Measurements from ENCODE around the gene ERI3. TPM values are rescaled to one million over a fixed set of nuclear protein-coding genes. Genes with fewer than 3 reads are reported as not detected.

ERI3 gene
- polyA plus RNA-seq, 2 donors: 15.1 to 26.1 TPM

DNA sequence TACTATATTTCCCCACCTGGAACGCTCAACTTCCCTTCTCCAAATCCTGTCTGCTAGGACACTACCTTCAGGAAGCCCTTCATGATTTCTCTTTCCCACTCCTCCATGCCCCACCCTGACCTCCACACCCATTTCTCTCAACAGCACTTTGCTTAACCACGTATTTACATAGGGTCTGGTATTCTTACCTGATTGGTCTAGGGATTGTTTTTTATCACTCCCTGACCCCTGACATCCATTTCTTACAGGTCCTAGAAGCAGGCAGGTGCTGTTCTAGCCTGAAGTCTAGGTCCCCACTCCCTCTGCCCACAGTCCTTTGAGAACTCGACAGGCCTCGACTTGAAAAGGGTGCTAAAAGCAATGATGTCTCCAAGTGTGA, 94.3 kb downstream of the ERI3 start:
- no peak overlapping the region for H3K4me3 ChIP-seq (ENCODE audit: low read depth in 1 of 2, low read length in 2 of 2)
- H3K4me1 ChIP-seq (ENCODE audit: control insufficient read depth in 2 of 2, insufficient read depth in 2 of 2, low read length in 1 of 2): peaks cover 2 to 13% of the 10 kb centered on the region in 2 donors
- no peaks in the 10 kb centered on the region for H3K9me3 ChIP-seq (ENCODE audit: control insufficient read depth in 2 of 2, insufficient read depth in 1 of 2, low read depth in 1 of 2, low read length in 1 of 2)
- H3K27me3 ChIP-seq (ENCODE audit: control insufficient read depth in 1 of 2, insufficient read depth in 2 of 2, low read length in 2 of 2): no peaks in the 10 kb centered on the region
- H3K36me3 ChIP-seq (ENCODE audit: control insufficient read depth in 2 of 2, insufficient read depth in 2 of 2, low read length in 1 of 2): peaks cover 0 to 12% of the 10 kb centered on the region in 2 donors
- H3K27ac ChIP-seq (ENCODE audit: low read depth in 2 of 2, low read length in 1 of 2): no peak overlapping the region
- whole genome bisulfite sequencing, 2 donors: 56 to 67% methylated on average over 4 of the region's 4 CpGs

DNA sequence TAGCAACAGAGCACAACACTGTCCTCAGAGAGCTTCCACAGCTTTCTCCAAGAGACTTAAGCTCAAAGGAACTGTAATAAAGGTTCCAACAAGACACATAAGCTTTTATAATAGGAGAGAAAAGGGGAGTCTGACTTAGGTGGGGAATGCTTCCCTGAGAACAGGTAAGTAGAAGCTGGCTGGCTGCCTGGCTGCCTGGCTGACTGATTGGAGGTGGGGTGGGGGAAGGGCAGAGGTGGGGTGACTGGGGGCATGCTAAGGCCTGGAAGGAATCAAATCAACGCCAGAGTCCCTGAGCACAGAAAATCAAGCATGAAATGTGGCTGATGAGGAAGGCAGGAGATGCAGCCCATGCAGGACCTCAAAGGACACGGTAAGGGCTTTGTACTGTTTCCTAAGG, 96.0 kb downstream of the ERI3 start:
- H3K27ac ChIP-seq (ENCODE audit: low read depth in 2 of 2, low read length in 1 of 2): no peak overlapping the region
- 82 to 89% methylated on average over 2 of the region's 2 CpGs for WGBS, 2 donors

DNA sequence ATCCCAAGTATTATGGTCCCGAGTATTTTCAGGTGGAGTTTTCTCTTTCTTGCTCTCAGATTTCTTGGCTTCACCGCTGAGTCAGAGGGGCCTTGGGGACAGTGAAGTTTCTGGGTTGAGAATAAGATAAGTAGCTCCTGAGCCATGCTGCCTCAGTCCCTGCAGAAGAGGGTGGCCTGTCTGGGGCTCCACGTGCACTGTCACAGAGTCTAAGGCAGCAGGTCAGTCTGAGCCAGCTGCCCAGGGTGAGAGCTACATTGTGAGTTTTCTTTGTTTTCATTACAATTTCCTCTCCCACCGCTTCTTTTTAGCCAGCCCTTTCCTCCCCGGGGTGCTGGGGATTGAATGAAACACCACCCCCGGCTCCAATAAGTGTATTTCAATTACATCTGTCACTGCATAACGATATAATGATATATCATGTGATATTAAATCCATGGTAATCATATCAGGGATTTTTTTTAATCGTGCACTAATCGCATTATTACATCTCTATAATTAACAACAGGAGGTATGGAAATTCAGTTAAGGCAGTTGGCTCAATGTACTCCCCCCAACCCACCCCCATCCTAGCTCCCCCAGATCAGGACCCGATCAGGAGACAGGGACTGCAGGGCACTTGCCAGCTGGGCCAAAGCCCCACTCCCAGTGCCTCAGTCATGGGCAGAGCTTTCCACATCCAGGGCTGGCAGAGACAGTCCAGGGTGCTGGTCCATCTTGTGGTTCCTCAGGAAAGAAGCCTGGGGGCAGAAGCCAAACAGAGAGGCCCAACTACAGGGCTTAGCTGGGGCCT, 98.1 kb downstream of the ERI3 start:
- Histone ChIP-seq H3K27me3 (ENCODE audit: control insufficient read depth in 1 of 2, insufficient read depth in 2 of 2, low read length in 2 of 2) (no peaks in the 10 kb centered on the region), H3K27ac (ENCODE audit: low read depth in 2 of 2, low read length in 1 of 2) (no peak overlapping the region), H3K4me3 (ENCODE audit: low read depth in 1 of 2, low read length in 2 of 2) (no peak overlapping the region), H3K36me3 (ENCODE audit: control insufficient read depth in 2 of 2, insufficient read depth in 2 of 2, low read length in 1 of 2) (peaks cover 0 to 10% of the 10 kb centered on the region in 2 donors), H3K9me3 (ENCODE audit: control insufficient read depth in 2 of 2, insufficient read depth in 1 of 2, low read depth in 1 of 2, low read length in 1 of 2) (no peaks in the 10 kb centered on the region), H3K4me1 (ENCODE audit: control insufficient read depth in 2 of 2, insufficient read depth in 2 of 2, low read length in 1 of 2) (peaks cover 0 to 10% of the 10 kb centered on the region in 2 donors)
- 89 to 90% methylated on average over 10 of the region's 10 CpGs for WGBS, 2 donors

More for the DNA sequence above, 96.0 kb downstream of the ERI3 start:
- no peaks in the 10 kb centered on the region for H3K27me3 ChIP-seq (ENCODE audit: control insufficient read depth in 1 of 2, insufficient read depth in 2 of 2, low read length in 2 of 2)
- H3K36me3 ChIP-seq (ENCODE audit: control insufficient read depth in 2 of 2, insufficient read depth in 2 of 2, low read length in 1 of 2): peaks cover 0 to 10% of the 10 kb centered on the region in 2 donors
- H3K4me3 ChIP-seq (ENCODE audit: low read depth in 1 of 2, low read length in 2 of 2): no peak overlapping the region
- no peaks in the 10 kb centered on the region for H3K9me3 ChIP-seq (ENCODE audit: control insufficient read depth in 2 of 2, insufficient read depth in 1 of 2, low read depth in 1 of 2, low read length in 1 of 2)
- peaks cover 2 to 13% of the 10 kb centered on the region in 2 donors for H3K4me1 ChIP-seq (ENCODE audit: control insufficient read depth in 2 of 2, insufficient read depth in 2 of 2, low read length in 1 of 2)

DNA sequence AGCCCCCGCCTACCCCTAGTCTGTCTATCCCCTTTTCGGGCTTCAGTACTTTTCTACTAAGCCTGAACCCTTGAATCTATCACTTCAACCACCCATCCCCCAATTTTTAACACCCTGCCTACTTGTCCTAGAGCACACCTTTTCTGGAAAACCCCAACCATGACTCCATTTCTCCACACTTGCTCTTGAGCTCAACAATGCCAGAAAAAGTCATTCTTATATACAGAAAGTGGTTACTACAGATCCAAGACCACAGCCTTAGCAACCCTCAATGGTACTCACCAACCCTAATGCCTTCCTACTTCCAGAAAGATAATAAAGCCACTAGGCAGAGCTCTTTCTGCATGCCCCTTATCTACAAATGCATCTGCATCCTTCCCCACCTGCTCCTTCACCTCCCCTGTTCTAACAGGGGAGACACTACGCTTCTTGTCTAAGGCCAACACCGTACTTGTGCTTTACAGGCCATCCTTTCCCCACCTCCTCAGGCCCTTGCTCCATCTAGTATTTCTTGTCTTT, 100.6 kb downstream of the ERI3 start:
- 90 to 97% methylated on average over 4 of the region's 4 CpGs for WGBS, 2 donors
- Histone ChIP-seq H3K9me3 (ENCODE audit: control insufficient read depth in 2 of 2, insufficient read depth in 1 of 2, low read depth in 1 of 2, low read length in 1 of 2) (no peaks in the 10 kb centered on the region), H3K27me3 (ENCODE audit: control insufficient read depth in 1 of 2, insufficient read depth in 2 of 2, low read length in 2 of 2) (no peaks in the 10 kb centered on the region), H3K27ac (ENCODE audit: low read depth in 2 of 2, low read length in 1 of 2) (no peak overlapping the region), H3K36me3 (ENCODE audit: control insufficient read depth in 2 of 2, insufficient read depth in 2 of 2, low read length in 1 of 2) (peaks cover 1 to 15% of the 10 kb centered on the region in 2 donors), H3K4me3 (ENCODE audit: low read depth in 1 of 2, low read length in 2 of 2) (no peak overlapping the region), H3K4me1 (ENCODE audit: control insufficient read depth in 2 of 2, insufficient read depth in 2 of 2, low read length in 1 of 2) (peaks cover 0 to 2% of the 10 kb centered on the region in 2 donors)

DNA sequence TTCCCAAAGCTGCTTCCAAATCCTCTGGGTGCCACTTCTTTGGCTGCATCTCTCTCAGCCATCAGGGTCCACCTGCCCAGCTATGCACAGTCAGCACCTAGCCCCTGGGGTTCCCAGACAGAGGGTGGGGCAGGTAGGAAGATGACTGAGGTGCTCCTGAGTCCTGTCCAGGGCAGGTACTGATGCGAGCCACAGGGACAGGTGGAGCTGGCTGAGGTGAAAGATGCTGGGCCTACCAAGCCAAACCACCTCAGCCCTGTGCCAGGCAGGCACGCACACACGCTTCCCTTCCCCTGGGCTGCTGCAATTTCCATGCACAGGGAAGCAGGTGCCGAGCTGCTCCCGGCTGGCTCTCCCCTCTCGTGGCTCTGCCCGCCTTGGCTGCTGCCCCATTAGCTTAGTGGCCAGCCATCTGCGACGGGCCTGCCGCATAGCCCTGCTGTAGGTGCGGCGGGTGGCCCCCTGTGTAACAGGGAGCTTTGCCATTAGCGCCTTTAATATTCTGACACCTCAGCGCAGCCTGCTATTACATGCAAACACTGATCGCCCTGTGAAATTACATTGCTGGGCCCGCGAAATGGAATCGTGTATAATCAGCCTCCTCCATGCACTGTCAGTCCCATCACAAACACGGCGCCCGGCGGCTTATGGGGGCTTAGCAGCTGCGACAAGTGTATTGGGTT, 102.9 kb downstream of the ERI3 start:
- WGBS, 2 donors: 95 to 96% methylated on average over 23 of the region's 23 CpGs
- no peak overlapping the region for H3K27ac ChIP-seq (ENCODE audit: low read depth in 2 of 2, low read length in 1 of 2)
- H3K4me1 ChIP-seq (ENCODE audit: control insufficient read depth in 2 of 2, insufficient read depth in 2 of 2, low read length in 1 of 2): peaks cover 0 to 4% of the 10 kb centered on the region in 2 donors
- H3K27me3 ChIP-seq (ENCODE audit: control insufficient read depth in 1 of 2, insufficient read depth in 2 of 2, low read length in 2 of 2): no peaks in the 10 kb centered on the region
- H3K36me3 ChIP-seq (ENCODE audit: control insufficient read depth in 2 of 2, insufficient read depth in 2 of 2, low read length in 1 of 2): peaks cover 3 to 15% of the 10 kb centered on the region in 2 donors
- H3K4me3 ChIP-seq (ENCODE audit: low read depth in 1 of 2, low read length in 2 of 2): no peak overlapping the region
- H3K9me3 ChIP-seq (ENCODE audit: control insufficient read depth in 2 of 2, insufficient read depth in 1 of 2, low read depth in 1 of 2, low read length in 1 of 2): no peaks in the 10 kb centered on the region

DNA sequence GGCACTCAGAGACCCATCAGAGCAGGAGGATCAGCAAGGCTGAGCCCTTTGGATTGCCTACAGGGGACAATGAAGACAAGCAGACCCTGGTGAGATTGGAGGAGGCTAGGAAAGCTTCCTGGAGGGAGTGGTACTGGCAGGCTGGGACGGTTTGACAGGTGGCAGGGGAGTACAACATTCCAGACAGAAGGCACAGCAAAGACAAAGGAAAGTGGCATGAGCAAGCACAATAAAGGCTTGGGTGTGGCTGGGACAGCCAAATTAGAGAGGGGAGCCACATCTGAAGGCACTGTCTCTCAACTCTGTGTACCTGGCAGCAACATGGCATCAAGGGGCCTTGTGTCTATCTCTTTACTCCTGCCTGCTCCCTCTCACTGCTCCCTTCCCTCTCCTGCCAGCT, 103.6 kb downstream of the ERI3 start:
- WGBS, 2 donors: 62 to 81% methylated on average over 1 of the region's 1 CpG
- H3K4me3 ChIP-seq (ENCODE audit: low read depth in 1 of 2, low read length in 2 of 2): no peak overlapping the region
- H3K9me3 ChIP-seq (ENCODE audit: control insufficient read depth in 2 of 2, insufficient read depth in 1 of 2, low read depth in 1 of 2, low read length in 1 of 2): no peaks in the 10 kb centered on the region

DNA sequence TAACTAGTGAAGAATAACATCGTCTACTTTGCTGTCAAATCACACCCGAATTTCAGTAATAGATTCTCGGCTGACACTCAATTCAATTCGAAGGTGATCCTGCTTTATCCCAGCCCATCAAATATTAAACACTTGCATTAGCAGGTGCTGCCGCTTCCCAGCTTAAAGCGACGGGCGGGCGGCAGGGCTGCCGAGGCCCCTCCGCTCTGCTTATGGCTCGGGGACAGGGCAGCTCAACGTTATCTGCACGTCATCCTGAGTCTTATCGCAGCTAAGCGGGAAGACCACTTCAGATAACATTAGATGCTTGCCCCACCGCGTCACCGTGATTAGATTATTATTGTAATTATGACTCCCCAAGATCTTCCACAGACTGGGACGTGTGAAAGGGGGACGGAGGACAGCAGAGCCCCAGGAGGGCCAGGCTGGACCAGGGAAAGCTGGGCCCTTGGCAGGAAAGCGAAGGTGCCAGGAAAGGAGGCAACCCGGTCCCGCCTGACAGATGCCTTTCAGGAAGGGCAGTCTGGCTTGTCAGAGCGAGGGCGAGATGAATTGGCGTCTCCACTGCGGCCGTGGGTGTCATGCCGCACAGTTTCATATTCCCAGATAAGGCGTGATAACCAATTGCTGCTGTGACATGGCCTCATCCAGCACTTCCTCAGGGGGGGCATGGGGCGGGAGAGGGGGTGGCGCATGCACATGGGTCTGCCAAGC, 104.8 kb downstream of the ERI3 start:
- Histone ChIP-seq H3K4me3 (ENCODE audit: low read depth in 1 of 2, low read length in 2 of 2) (no peak overlapping the region), H3K27me3 (ENCODE audit: control insufficient read depth in 1 of 2, insufficient read depth in 2 of 2, low read length in 2 of 2) (no peaks in the 10 kb centered on the region), H3K4me1 (ENCODE audit: control insufficient read depth in 2 of 2, insufficient read depth in 2 of 2, low read length in 1 of 2) (peaks cover 0 to 4% of the 10 kb centered on the region in 2 donors), H3K27ac (ENCODE audit: low read depth in 2 of 2, low read length in 1 of 2) (no peak overlapping the region), H3K36me3 (ENCODE audit: control insufficient read depth in 2 of 2, insufficient read depth in 2 of 2, low read length in 1 of 2) (peaks cover 3 to 8% of the 10 kb centered on the region in 2 donors), H3K9me3 (ENCODE audit: control insufficient read depth in 2 of 2, insufficient read depth in 1 of 2, low read depth in 1 of 2, low read length in 1 of 2) (no peaks in the 10 kb centered on the region)
- 85 to 89% methylated on average over 33 of the region's 33 CpGs for WGBS, 2 donors

More for the DNA sequence above, 103.6 kb downstream of the ERI3 start:
- H3K36me3 ChIP-seq (ENCODE audit: control insufficient read depth in 2 of 2, insufficient read depth in 2 of 2, low read length in 1 of 2): peaks cover 3 to 12% of the 10 kb centered on the region in 2 donors
- H3K27me3 ChIP-seq (ENCODE audit: control insufficient read depth in 1 of 2, insufficient read depth in 2 of 2, low read length in 2 of 2): no peaks in the 10 kb centered on the region
- no peak overlapping the region for H3K27ac ChIP-seq (ENCODE audit: low read depth in 2 of 2, low read length in 1 of 2)
- H3K4me1 ChIP-seq (ENCODE audit: control insufficient read depth in 2 of 2, insufficient read depth in 2 of 2, low read length in 1 of 2): peaks cover 0 to 4% of the 10 kb centered on the region in 2 donors

DNA sequence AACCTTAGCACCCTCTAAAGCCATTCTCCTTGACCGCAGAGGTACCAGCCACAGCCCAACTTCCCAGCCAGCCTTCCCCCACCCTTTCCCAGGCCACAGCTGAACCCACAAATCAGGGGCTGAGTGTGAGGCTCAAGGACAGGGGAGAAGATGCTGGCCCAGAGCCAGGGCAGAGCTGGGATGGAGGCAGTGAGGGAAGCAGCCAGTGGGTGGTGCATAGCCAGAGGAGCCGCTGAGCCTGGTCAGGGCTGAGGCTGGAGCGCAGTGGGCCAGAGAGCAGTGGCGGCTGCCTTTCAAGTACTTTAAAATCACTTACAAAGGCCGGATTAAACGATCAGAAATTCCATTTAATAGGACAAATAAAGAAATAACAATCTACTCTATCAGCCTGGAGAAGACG, 105.5 kb downstream of the ERI3 start:
- no peaks in the 10 kb centered on the region for H3K9me3 ChIP-seq (ENCODE audit: control insufficient read depth in 2 of 2, insufficient read depth in 1 of 2, low read depth in 1 of 2, low read length in 1 of 2)
- peaks cover 0 to 4% of the 10 kb centered on the region in 2 donors for H3K4me1 ChIP-seq (ENCODE audit: control insufficient read depth in 2 of 2, insufficient read depth in 2 of 2, low read length in 1 of 2)
- H3K27ac ChIP-seq (ENCODE audit: low read depth in 2 of 2, low read length in 1 of 2): no peak overlapping the region
- H3K36me3 ChIP-seq (ENCODE audit: control insufficient read depth in 2 of 2, insufficient read depth in 2 of 2, low read length in 1 of 2): peaks cover 3 to 8% of the 10 kb centered on the region in 2 donors
- whole genome bisulfite sequencing, 2 donors: 83 to 92% methylated on average over 7 of the region's 7 CpGs
- H3K27me3 ChIP-seq (ENCODE audit: control insufficient read depth in 1 of 2, insufficient read depth in 2 of 2, low read length in 2 of 2): no peaks in the 10 kb centered on the region
- H3K4me3 ChIP-seq (ENCODE audit: low read depth in 1 of 2, low read length in 2 of 2): no peak overlapping the region

DNA sequence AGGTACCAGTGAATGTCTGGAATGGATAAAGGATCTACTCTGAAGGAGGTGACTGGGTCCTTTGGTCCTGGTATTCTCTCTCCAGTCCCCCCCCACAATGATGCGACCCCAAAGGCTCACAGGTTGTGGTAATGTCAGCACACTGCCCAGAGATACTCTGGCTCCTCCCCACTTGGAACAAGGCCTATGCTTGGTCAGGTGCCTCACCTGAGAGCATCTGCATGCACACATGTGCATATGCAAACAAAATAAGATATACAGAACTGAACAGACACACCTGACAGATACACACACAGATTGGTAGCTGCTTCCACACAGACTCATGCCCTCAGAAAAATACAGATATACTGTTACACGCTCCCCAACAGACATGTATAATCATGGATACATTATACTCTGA, 108.3 kb downstream of the ERI3 start:
- Histone ChIP-seq H3K27me3 (ENCODE audit: control insufficient read depth in 1 of 2, insufficient read depth in 2 of 2, low read length in 2 of 2) (no peaks in the 10 kb centered on the region), H3K4me3 (ENCODE audit: low read depth in 1 of 2, low read length in 2 of 2) (no peak overlapping the region), H3K9me3 (ENCODE audit: control insufficient read depth in 2 of 2, insufficient read depth in 1 of 2, low read depth in 1 of 2, low read length in 1 of 2) (no peaks in the 10 kb centered on the region), H3K27ac (ENCODE audit: low read depth in 2 of 2, low read length in 1 of 2) (no peak overlapping the region), H3K4me1 (ENCODE audit: control insufficient read depth in 2 of 2, insufficient read depth in 2 of 2, low read length in 1 of 2) (peaks cover 0 to 4% of the 10 kb centered on the region in 2 donors), H3K36me3 (ENCODE audit: control insufficient read depth in 2 of 2, insufficient read depth in 2 of 2, low read length in 1 of 2) (peaks cover 3 to 13% of the 10 kb centered on the region in 2 donors)
- WGBS, 2 donors: 97 to 100% methylated on average over 2 of the region's 2 CpGs
